Measurements from ENCODE around the gene ZNF511.

Gene ZNF511

DNA sequence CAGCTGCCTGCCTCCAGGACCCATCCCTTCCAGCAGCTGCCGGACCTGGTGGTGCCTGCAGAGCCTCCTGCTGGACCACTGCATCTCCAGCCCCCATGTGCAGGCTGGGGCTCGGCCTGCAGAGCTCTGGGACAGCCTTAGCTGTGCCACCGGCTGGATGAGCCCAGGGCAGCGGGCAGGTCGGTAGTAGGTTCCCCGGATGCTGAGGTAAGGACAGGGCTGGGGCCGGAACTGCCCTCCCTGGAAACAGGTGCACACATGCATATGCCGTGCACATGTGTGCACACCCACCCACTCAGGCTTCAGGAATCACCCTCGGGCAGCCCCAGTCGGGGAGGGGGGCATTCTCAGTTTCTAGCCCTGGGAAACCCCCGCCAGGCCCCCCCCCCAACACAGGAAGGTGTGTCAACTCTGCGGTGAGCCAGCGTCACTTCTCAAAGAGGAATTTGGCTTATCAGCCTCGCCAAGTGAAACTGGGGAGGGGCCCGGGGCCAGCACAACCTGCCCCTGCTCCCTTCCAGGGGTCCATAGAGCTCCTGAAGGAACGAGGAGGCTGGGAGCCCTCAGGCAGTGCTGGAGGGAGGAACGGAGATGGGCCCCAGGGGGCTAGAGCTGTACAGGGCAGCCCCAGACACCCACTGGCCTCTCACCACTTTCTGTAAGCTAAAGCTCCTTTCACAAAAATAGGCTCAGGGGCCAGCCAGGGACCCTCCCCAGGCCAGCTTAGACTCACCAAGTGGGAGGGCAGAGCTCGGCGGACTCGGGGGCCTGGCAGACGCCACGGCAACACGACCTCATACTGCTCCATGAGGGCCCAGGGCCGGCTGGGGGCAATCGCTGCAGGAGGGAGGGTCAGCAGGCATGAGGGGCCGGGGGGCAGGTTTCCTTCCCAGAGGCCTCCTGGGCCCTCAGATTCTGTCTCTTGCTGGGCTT is 33.7 kb upstream of the ZNF511 start:
- DNase-seq: peak; percentile 88

DNA sequence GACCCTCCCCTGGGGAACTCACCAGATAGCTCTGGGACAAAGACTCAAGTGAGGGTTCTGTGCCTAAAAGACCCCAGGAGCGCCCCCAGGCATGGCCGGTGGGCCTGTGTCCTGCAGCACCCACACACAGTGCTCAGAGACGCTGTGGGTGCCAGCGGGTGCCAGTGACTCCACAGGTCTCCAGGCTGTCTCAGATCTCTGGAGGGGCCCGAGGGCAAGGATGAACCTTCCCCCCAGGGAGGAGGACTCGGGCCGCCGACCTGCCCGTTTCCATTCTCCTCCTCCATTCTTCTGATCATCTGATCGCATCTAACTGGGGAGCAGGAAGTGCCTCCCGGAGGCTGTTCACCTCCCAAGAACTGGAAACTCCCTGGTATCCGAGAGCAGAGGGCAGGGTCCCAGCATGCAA is 33.0 kb upstream of the ZNF511 start:
- peak; percentile 75 for DNase-seq

DNA sequence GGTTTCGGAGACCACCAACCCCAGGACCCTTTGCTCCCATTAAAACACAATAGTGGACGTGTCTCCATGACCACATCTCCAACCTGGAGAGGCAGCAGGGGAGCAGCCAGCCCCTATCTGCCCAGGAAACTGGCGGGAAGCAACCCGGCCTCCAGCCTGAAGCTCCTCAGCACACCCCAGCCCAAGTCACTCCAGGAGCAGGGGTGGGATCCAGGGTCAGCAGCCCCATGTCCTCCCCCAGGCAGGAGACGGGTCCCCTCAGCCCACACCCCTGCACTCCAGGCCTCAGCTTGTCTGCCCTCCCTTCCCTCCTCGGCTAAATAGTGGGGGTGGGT is 32.6 kb upstream of the ZNF511 start:
- DNase-seq: peak; percentile 14

DNA sequence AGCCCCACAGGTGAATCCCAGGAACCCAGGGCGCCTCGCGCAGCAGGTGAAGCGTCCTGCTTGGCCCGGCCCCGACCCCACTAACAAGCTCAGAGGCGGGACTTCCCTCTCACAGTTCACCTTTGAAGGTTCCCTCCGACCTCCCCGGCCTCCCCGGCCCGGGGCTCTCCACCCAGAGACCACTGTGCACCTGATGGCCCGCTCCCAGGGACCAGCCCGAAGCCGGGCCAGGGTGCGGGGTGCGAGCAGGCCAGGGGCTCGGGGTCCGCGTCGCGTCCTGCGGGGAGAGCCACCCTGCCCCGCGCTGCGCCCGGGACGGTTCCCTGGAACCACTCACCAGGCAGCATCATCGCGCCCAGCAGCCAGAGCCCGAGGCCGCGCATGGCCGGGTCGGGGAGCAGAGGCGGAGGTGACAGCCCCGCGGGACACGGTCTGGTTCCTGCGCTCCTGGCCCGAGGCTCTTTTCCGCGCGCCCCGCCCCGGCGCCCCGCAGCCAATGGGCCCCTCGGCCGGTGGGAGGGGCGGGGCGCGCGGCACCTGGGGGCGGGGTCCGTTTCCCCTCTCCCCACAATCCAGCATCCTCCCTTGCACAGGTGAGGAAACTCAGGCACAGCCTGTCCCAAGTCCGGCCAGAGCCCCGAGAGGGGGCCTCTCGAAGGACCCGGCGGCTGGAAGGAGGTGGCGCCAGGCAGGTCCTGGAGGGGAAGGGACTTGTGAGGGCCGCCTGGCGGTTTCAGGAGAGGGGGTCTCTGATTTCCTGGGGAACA is 32.1 kb upstream of the ZNF511 start, which contains the start of gene ADAM8:
ADAM8 (minus strand) TSS at position 434 of the 767 bp plus-strand sequence; CDS start at position 383, 51 bp downstream.
- peak; percentile 68 for DNase-seq

DNA sequence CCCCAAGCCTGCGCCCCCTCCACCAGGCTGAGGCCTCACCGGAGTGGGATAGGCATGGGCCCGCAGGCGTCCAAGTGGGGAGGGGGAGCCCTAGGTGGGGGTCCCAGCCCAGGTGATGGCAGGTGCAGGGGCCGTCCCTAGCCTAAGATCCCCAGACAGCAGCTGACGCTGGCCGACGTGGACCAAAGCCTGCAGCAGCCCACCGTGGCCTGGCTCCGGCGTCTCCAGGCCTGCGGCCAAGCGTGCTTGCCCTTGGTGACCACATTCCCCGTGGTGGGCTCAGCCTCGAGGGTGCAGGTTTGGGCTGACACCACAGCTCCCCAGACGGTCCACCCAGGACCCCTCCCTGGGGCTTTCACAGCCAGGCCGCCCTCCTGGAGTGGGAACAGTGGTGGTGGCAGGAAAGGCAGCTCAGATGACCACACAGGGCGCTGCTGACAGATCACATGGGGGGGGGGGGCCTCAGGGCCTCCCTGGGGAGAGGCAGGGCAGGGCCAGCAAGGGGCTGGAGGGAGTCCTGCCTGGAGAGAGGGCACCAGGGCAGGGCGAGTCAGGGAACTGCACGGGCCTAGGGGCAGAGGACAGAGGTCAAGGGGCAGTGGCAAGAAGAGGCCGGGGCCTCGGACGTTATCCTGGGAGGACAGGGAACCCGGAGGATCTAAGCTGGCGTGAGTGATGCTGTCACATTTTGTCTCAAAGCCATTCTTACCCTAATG is 31.3 kb upstream of the ZNF511 start:
- DNase-seq: peak; percentile 17

DNA sequence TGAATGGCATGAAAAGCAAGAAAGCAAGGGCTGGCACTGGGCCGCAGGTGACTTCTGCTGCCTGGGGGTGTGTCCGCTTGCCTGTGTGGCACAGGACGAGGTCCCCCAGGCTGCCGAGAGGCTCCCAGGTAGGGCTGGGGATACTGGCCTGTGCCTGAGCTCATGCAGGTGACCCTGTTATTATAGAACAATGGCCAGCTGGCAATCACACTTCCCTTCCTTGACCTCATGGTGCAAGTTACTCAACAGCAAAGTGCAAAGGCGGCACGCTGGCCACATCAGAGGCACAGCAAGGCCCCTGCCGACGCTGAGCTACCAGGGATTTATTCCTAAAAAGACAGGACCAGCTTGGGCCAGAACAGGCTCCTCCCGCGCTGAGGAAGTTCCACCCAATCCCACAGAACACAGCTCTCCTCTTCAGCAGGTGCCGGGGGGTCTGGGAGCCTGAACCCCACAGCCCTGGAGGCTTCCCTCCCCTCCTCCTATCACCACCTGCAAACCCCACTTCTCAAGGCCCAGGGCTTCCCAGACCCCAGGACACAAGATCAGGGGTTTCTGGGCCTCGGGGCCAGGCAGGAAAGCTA is 30.6 kb upstream of the ZNF511 start:
- peak; percentile 51 for DNase-seq

DNA sequence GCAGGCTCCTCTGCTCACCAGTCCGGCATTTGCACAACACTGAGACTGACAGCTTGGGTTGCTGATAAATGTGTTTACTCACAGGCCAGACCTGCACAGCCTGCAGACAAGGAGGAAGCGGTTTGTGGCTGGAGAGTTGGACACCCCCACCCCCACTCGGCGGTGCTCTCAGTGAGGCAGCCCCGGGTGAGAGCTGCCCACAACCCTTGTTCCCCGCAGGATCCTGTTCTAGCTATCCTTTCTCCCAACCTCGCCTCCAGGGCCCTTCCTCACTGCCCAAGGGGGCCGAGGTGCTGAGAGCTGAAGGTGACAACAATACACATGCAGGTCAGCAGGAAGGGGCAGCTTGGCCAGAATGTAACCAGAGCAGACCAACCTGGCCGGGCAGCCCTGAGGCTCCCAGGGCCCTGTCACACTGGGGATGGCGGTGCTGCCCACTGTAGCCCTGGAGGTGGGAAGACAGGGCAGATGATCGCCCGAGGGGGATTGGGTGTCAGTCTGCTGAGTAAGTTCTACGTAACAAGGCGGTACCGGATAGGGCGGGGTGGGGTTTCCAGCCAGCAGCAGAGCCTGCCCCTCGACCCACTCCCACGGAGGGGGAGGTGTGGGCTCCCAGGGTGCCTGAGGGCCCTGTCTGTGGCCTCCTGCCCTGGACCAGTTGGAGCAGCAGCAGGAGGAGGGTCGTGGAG is 30.0 kb upstream of the ZNF511 start:
- DNase-seq: peak; percentile 97

DNA sequence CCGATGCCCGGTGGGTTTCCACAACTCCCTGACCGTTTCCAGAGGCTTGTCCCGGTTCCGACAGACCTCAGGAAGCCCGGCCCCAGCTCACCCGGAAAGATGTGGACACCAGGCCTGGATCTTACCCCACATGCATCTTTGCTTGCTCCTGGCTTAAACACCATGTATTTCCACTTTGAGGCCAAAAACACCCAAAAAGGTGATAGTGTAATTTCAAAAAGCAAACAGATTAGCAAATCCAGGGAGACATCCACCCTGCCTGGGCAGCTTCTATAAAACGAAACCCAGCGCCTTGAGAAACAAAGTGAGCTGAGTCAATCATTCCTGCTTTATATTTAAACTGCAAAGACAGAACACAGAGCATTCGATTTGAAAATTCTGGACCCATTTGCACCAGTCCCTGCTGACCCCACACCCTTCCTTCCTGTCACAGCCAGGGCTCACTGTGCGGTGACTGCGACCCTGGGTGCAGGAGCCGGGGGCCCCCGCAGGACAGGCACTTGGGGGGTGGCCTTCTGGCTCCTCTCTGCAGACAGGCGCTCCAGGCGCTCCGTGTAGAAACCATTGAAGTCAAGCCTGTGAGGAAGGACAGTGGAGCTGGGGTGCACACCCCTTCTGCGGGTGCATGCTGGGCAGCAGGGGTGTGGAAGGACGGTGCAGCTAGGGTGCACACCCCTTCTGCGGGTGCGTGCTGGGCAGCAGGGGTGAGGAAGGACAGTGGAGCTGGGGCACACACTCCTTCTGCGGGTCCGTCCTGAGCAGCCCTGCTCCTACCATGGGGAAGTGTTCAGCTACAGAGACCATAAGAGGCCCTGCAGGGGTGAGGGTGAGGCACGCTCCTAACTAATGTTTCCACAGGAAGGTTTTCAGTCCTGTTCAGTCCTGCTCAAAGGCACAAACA is 29.1 kb upstream of the ZNF511 start:
- peak; percentile 79 for DNase-seq

DNA sequence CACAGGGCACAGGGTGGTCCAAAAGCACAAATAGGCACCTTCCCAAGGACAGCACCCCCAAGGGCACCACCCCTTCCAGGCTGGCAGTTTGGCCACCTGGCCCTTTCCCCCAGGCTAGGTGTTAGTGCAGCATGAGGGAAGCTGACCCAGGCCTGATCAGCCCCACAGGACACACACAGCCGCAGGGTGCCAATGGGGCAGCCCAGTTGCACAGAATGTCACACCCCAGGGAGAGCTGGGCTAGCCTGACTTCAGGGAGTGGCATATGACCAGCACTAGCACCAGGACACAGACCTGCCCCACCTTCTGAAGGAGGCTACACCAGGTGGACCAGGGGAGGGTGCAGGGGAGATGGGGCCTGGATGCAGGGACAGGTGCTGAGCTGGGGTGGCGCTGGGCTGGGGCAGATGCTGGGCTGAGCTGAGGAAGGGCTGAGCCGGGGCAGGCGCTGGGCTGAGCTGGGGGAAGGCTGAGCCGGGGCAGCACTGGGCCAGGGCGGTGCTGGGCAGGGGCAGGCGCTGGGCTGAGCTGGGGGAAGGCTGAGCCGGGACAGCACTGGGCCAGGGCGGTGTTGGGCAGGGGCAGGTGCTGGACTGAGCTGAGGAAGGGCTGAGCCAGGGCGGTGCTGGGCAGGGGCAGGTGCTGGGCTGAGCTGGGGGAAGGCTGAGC is 28.2 kb upstream of the ZNF511 start:
- no peak for DNase-seq

DNA sequence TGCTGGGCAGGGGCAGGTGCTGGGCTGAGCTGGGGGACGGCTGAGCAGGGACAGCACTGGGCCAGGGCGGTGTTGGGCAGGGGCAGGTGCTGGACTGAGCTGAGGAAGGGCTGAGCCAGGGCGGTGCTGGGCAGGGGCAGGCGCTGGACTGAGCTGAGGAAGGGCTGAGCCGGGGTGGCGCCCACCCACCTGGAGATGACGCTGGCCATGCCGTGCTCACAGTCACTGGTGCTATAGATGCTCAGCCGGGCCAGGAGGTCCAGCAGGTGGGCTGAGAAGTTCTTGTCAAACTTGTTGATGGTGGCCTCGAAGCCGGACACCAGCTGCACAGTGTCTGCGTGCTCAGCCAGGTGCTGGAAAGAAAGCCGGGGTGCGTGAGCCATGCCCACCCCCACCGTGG is 27.6 kb upstream of the ZNF511 start:
- DNase-seq: no peak

DNA sequence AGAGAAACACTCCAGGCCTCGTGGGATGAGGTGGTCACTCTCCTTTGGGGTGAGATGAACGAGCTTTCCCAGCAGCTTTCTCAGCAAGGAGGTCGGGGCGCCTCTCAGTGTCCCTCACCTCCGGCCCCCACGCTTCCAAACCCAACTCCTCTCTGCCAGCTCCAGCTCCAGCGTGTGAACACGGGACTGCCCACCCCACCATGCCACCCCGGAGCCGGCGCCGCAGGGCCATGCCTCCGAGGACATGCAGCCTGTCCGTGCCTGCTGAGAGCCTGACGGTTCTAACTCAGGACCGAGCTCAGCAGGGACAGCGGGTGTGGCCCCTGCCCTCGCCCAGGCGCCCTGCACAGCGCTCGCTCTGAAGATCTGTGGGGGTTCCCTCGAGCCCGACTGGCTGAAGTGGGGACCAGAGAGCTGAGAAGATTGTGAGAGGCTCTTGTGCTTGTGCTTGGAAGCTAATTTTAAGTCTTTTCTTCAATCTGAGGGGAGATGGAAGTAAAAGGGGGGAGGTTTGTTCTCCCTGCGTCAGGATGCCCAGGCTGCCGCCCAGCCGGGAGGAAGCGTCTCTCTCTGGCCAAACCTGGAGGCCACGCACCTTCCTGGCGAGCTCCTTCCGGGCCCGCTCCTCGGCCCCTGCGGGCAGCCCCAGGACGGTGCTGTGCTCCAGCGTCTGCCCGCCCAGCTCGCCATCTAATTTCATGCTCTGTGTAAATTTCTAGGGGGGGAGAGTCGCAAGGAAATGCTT is 26.9 kb upstream of the ZNF511 start:
- no peak for DNase-seq

DNA sequence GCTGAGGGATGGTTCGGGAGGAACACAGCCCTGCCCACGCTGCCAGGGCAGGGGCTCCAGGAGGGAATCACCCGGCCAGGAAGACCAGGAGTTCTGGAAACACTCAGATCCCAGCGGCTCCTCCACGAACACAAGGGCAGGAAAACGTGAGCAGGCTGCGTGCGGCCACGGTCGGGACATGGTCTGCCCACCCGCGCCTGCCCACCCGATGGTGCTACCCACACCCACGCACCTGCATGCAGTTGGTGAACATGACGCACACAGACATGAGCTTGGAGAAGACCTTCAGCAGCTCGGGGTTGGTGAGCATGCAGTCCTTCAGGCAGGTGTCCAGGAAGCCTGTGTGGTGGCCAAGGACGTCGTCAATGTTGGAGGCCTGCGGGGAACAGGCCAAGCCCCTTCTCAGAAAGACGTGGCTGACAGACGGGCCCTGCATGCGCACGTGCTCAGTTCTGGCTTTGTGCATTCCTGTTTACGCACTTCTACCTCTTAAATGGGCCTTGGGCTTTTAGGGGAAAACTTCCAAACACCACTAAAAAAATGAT is 25.8 kb upstream of the ZNF511 start:
- DNase-seq: no peak

DNA sequence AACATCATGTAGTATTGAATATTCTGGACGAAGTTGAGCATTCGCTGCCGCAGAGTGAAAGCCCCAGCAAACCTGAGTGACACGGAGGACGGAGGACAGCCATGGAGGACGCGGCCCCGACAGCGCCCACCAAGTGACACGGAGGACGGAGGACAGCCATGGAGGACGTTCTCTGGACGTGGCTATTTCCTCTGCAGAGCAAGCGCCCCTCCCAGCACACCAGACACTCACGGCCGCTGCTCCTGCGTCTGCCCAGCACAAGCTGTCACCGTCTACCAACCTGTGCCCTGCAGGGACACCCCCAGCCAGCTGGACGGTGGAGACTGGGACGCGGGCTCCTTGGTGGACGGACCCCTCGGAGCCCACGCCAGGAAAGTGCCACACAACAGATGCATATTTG is 24.8 kb upstream of the ZNF511 start:
- no peak for DNase-seq

DNA sequence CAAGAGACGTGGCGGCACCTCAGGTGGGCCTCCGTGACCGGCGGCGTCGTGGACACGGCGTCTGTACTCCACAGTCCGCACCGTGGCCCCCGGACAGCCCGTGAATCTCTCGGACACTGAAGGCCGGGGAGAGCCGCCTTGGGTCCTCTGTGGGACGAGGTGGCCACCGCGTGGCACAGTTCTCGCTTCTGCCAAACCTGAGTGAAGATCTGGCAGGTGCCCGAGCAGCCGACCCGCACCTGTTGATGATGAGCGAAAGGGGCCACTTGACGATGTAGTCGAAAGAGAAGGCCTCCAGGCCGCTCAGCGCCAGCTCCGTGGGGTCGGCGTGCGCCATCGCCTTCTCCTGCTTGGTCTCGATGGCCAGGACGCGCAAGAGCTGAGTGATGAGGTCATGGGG is 23.5 kb upstream of the ZNF511 start:
- no peak for DNase-seq

DNA sequence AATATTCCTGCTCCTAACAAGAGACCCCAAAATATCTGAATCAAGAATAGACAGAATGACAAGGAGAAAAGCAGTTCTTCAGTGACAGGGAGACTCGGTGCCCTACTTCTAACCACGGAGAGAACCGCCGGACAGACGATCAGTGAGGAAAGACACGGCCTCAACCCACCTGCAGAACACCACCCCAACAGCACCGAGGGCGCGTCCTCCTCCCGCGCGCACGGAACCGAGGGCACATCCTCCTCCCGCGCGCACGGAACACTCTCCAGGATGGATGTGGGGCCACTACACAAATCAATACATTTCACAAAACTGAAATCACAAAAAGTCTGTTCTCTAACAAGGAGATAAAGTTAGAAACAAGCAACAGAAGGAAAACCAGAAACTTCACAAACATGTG is 22.3 kb upstream of the ZNF511 start:
- DNase-seq: no peak

DNA sequence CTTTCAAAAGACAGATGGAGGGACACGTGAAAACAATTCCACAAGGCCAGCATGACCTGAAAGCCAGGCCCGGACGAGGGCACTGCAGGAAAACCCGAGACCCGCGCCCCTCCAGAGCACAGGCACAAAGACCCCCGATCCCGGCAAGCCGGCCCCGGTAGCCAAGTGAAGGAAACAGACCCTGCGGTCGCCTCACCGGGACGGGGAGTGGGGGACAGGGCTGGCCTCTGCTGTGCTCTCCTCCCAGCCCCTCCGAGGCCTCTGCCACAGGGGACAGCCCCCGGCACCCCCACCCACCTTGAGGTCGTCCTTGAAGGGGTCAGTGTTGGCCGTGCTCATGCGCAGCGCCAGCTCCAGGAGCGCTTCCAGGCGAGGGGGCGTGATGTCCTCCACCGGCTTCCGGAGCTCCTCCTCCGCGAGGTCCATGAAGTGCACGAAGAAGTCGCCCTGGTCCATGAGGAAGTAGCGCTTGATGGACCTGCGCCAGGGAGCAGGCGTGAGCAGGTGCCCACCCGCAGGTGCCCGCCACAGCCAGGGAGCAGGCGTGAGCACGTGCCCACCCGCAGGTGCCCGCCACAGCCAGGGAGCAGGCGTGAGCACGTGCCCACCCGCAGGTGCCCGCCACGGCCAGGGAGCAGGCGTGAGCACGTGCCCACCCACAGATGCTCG is 20.7 kb upstream of the ZNF511 start:
- no peak for DNase-seq

DNA sequence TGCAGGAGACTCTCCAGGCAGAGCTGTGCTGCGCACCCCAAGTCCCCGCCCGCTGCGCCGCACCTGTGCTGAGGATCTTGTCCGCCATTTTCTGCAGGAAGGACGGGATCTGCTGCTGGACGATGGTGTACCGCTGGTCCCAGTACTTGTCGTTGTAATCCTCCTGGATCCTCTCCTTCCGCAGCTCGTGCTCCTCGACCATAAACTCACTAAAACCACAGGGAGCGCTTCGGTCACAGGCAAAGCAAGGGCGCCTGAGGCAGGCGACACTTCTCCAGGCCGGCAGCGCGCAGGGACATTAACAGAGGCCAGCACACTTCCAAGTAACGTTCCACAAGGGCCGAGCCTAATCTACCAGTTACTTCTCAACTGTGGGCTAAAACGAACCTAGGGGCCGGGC is 19.0 kb upstream of the ZNF511 start:
- DNase-seq: no peak

DNA sequence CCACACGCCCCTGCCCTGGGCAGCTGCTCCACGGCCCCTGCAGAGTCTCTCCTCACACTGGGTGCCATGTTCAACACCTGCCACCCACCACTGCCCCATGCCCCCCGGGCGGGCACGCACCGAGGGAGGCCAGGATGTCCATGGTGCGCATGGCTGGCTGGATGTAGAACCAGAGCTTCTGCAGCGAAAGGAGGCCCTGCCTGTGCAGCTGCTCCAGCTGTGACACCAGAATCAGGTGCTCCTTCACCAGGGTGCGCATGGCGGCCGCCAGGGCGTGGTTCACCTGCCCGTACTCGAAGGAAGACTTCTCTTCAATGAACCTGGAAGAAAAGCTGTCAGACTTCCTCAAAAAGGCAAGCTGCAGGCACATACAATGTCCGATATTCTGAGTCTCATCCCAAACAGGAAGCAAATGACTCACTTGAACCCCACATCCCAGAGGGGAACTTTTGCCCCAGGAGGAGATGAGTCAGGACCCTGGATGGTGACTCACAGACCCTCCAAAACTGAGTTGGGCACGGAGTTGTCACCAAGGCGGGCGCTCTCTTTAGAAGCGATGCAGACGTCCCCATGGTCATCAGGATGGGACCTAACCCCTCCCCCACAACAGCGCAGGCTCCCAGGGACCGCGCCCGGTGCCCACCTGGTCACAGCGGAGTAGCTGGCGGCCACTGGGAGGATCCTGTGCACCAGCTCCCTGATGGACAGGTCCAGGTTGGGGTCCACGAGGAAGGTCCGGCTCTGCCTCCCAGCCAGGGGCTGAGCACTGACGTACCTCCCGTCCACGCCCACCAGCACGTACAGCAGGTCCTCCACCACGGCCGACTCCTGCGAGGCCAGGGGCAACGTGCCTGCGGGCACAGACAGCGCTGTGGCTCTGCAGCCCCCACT is 15.6 kb upstream of the ZNF511 start:
- DNase-seq: no peak
